ENCODE measurements around the gene PPFIA2. TPM values are rescaled to one million over a fixed set of nuclear protein-coding genes. Genes with fewer than 3 reads are reported as not detected.
"Not testable (repeated sequence)": the region's sequence is repeated elsewhere in the genome, so short reads cannot be mapped to it uniquely, and the experiment has no call there.

PPFIA2 gene
- total RNA-seq, 6 experiments from 2014 or later, result not detected

- DNase-seq, result no peak
- Mint-ChIP-seq H3K9me3 (peaks cover 29% of the 10 kb centered on the region), H3K4me1 (ENCODE audit: low read depth) (no peaks in the 10 kb centered on the region), H3K36me3 (ENCODE audit: low read depth) (0 out of 2 replicates have a peak, but pooled peaks cover 3% of the 10 kb centered on the region), H3K27me3 (ENCODE audit: insufficient read depth) (no peaks in the 10 kb centered on the region), H3K4me3 (no peak overlapping the region), H3K27ac (no peak overlapping the region)
- TF ChIP-seq CTCF (IDR thresholded peaks at IDR 0.05), result no peak
Observed at GRCh38 chr12:81596558-81596957, 162.6 kb downstream of the PPFIA2 start.

GRCh38 chr12:81591256-81591655 lies 167.9 kb downstream of the PPFIA2 start:
- Mint-ChIP-seq H3K4me3 (no peak overlapping the region), H3K9me3 (peaks cover 42% of the 10 kb centered on the region), H3K27me3 (ENCODE audit: insufficient read depth) (peaks cover 2% of the 10 kb centered on the region; the same call in 1 of the 2 replicates), H3K36me3 (ENCODE audit: low read depth) (0 out of 2 replicates have a peak, but pooled peaks cover 3% of the 10 kb centered on the region), H3K27ac (no peak overlapping the region), H3K4me1 (ENCODE audit: low read depth) (no peaks in the 10 kb centered on the region)
- no peak for DNase-seq
- no peak for TF ChIP-seq CTCF (IDR thresholded peaks at IDR 0.05)

GRCh38 chr12:81590703-81591102 lies 168.4 kb downstream of the PPFIA2 start:
- not testable (repeated sequence) for H3K36me3 Mint-ChIP-seq (ENCODE audit: low read depth); DNase-seq; H3K27me3 Mint-ChIP-seq (ENCODE audit: insufficient read depth); H3K27ac Mint-ChIP-seq; H3K4me1 Mint-ChIP-seq (ENCODE audit: low read depth); H3K4me3 Mint-ChIP-seq
- peaks cover 42% of the 10 kb centered on the region for H3K9me3 Mint-ChIP-seq

GRCh38 chr12:81588235-81589008 lies 170.7 kb downstream of the PPFIA2 start:
- no peak for DNase-seq
- Mint-ChIP-seq H3K27ac (no peak overlapping the region), H3K36me3 (ENCODE audit: low read depth) (0 out of 2 replicates have a peak, but pooled peaks cover 1% of the 10 kb centered on the region), H3K4me3 (no peak overlapping the region), H3K9me3 (peaks cover 34% of the 10 kb centered on the region), H3K27me3 (ENCODE audit: insufficient read depth) (peaks cover 2% of the 10 kb centered on the region; the same call in 1 of the 2 replicates), H3K4me1 (ENCODE audit: low read depth) (no peaks in the 10 kb centered on the region)
- no peak for TF ChIP-seq CTCF (IDR thresholded peaks at IDR 0.05)

GRCh38 chr12:81585787-81586186 lies 173.4 kb downstream of the PPFIA2 start:
- Mint-ChIP-seq H3K27ac (no peak overlapping the region), H3K4me1 (ENCODE audit: low read depth) (no peaks in the 10 kb centered on the region), H3K4me3 (no peak overlapping the region), H3K27me3 (ENCODE audit: insufficient read depth) (peaks cover 2% of the 10 kb centered on the region; the same call in 1 of the 2 replicates), H3K9me3 (peaks cover 22% of the 10 kb centered on the region), H3K36me3 (ENCODE audit: low read depth) (no peaks in the 10 kb centered on the region)
- DNase-seq, result no peak
- no peak for TF ChIP-seq CTCF (IDR thresholded peaks at IDR 0.05)

- no peak for TF ChIP-seq CTCF (IDR thresholded peaks at IDR 0.05)
- Mint-ChIP-seq H3K36me3 (ENCODE audit: low read depth) (no peaks in the 10 kb centered on the region), H3K27me3 (ENCODE audit: insufficient read depth) (no peaks in the 10 kb centered on the region), H3K9me3 (peaks cover 12% of the 10 kb centered on the region), H3K27ac (no peak overlapping the region), H3K4me1 (ENCODE audit: low read depth) (no peaks in the 10 kb centered on the region), H3K4me3 (no peak overlapping the region)
- DNase-seq, result no peak
Observed at GRCh38 chr12:81573228-81573627, 185.9 kb downstream of the PPFIA2 start.
